GM19455 (cell line): ENCODE data around the gene KCNE2.
"Not testable (repeated sequence)": the region's sequence is repeated elsewhere in the genome, so short reads cannot be mapped to it uniquely, and the experiment has no call there.

Source experiments
- ATAC-seq: cut with Tn5 transposase; IDR thresholded peaks from one replicate; pipeline ENCODE4 v1.9.1; 2021; ENCODE audit not compliant: unreplicated experiment

The KCNE2 gene

DNA sequence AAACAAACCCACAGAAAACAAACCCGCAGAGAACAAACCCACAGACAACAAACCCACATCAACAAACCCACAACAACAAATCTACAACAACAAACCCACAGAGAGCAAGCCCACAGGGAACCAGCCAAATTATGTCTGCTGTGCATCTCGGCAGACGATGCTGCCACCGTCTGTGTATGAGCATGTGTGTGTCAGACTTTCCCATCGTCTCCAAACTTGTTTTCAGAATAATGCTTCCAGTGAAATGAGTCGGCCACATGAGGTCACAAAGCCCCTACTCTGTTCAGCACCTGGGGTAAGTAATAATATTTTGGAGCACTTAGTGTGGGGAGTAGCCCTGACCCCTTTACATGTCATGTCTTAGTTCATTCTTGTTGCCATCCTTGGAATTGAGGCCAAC, 42.3 kb downstream of the KCNE2 start:
- ATAC-seq = not testable (repeated sequence)

GRCh38 chr21:34406676-34407075, 42.9 kb downstream of the KCNE2 start:
- not testable (repeated sequence) for ATAC-seq

DNA sequence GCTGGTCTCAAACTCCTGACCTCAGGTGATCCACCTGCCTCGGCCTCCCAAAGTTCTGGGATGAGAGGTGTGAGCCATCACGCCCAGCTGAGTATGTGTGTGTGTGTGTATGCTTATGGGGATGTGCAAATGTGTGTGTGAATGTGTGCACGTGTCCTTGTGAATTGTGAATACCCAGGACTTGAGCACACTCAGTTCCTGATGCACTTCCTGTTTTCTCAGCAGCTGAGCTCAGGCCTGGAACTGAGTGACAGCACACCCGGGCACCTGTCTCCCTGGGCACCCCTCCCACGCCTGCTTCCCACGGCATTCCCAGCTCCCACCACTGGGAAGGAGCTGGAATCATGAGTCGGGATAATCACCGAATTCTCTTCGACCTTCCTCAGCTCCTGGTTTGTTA, 43.5 kb downstream of the KCNE2 start:
- not testable (repeated sequence) for ATAC-seq

- not testable (repeated sequence) for ATAC-seq
These were observed 53.8 kb downstream of the KCNE2 start for GRCh38 chr21:34417448-34418077.
